T-helper 9 cell (primary cell): ENCODE measurements around the gene KRT33B.
"Not testable (repeated sequence)": the region's sequence is repeated elsewhere in the genome, so short reads cannot be mapped to it uniquely, and the experiment has no call there.

Experiments
- DNase-seq: peaks from one replicate; pipeline ENCODE4 v3.0.0-alpha.2; 2020

Gene KRT33B

GRCh38 chr17:41393294-41393693 is 23.7 kb upstream of the KRT33B start:
- DNase-seq: no peak

GRCh38 chr17:41392278-41392677 is 22.7 kb upstream of the KRT33B start:
- no peak for DNase-seq

GRCh38 chr17:41391535-41391934 is 21.9 kb upstream of the KRT33B start:
- DNase-seq: no peak

- DNase-seq: no peak
Measured at GRCh38 chr17:41390411-41390938, 20.9 kb upstream of the KRT33B start.

- DNase-seq: no peak
Measured at GRCh38 chr17:41387670-41388069, 18.1 kb upstream of the KRT33B start.

GRCh38 chr17:41386227-41386626 is 16.6 kb upstream of the KRT33B start:
- no peak for DNase-seq

- DNase-seq: no peak
Measured at GRCh38 chr17:41383690-41384089, 14.1 kb upstream of the KRT33B start.

GRCh38 chr17:41382394-41382793 is 12.8 kb upstream of the KRT33B start:
- DNase-seq: no peak

- not testable (repeated sequence) for DNase-seq
Measured at GRCh38 chr17:41381943-41382342, 12.3 kb upstream of the KRT33B start, which contains the start of gene KRT34. TSS of gene KRT34 (minus strand) at chr17:41382306. CDS start at chr17:41382246, 60 bp downstream.

- not testable (repeated sequence) for DNase-seq
Measured at GRCh38 chr17:41380091-41380490, 10.5 kb upstream of the KRT33B start.

GRCh38 chr17:41377546-41377945 is 7.9 kb upstream of the KRT33B start:
- DNase-seq: no peak

- no peak for DNase-seq
Measured at GRCh38 chr17:41369023-41369422, 590 bp downstream of the KRT33B start.

- DNase-seq: no peak
Measured at GRCh38 chr17:41367426-41368075, 2.1 kb downstream of the KRT33B start.

GRCh38 chr17:41366070-41366469 is 3.5 kb downstream of the KRT33B start:
- no peak for DNase-seq

- no peak for DNase-seq
Measured at GRCh38 chr17:41363881-41364280, 5.7 kb downstream of the KRT33B start.

- DNase-seq: no peak
Measured at GRCh38 chr17:41360296-41360995, 9.2 kb downstream of the KRT33B start.

GRCh38 chr17:41354536-41354935 is 15.1 kb downstream of the KRT33B start:
- DNase-seq: no peak

- DNase-seq: no peak
Measured at GRCh38 chr17:41352597-41353366, 16.8 kb downstream of the KRT33B start.

GRCh38 chr17:41351177-41351576 is 18.4 kb downstream of the KRT33B start:
- no peak for DNase-seq

- DNase-seq: not testable (repeated sequence)
Measured at GRCh38 chr17:41350381-41350878, 19.2 kb downstream of the KRT33B start, which contains the start of gene KRT33A. TSS of gene KRT33A (minus strand) at chr17:41350828. CDS start at chr17:41350767, 61 bp downstream.

- no peak for DNase-seq
Measured at GRCh38 chr17:41347869-41348760, 21.5 kb downstream of the KRT33B start.

GRCh38 chr17:41346421-41346820 is 23.2 kb downstream of the KRT33B start:
- DNase-seq: not testable (repeated sequence)
